Thyroid gland (tissue), 4 donors: Measurements from ENCODE around the gene GPHB5.

Experiments used
- CTCF ChIP-seq, 6 experiments: fragments of 200-600 bp in 3 of 6; fragments of 450-650 bp in 3 of 6; sonication (generic) in 3 of 6; IDR thresholded peaks; one replicate each; pipeline ENCODE4 v1.5.1; 2016 to 2019; ENCODE audit warnings: antibody characterized with exemption in 6 of 6, mild to moderate bottlenecking in 2 of 6, inconsistent platforms in 1 of 6, moderate library complexity in 1 of 6
- POLR2A ChIP-seq, 2 donors: fragments of 450-650 bp; IDR thresholded peaks; one replicate each; pipeline ENCODE4 v1.6.1; 2017; ENCODE audit warnings: antibody characterized with exemption in 2 of 2, mild to moderate bottlenecking in 2 of 2, moderate library complexity in 1 of 2

- TF ChIP-seq POLR2A (IDR thresholded peaks at IDR 0.05) (no peak), CTCF (IDR thresholded peaks at IDR 0.05) (no peak)
Measured at GRCh38 chr14:63328787-63329737, 10.3 kb upstream of the GPHB5 start.
